Activated B cell treated with CpG ODN at 0.5 μM for 24 hours (primary cell): Measurements from ENCODE around the gene HIVEP2. TPM values are rescaled to one million over a fixed set of nuclear protein-coding genes. Genes with fewer than 3 reads are reported as not detected.
A peak's percentile ranks its signal among the peaks of the same experiment; 100 is the strongest.

Experiments used
- ATAC-seq: fragments of 200-7000 bp; cut with Tn5 transposase; one replicate; pipeline ENCODE4 v1.10.0; 2021; ENCODE audit warnings: low read depth, mild to moderate bottlenecking, moderate library complexity
- CTCF ChIA-PET: fragments of 350-600 bp; sonication (Branson Sonifier 250); formaldehyde crosslinking; loops from one replicate; lab custom pipeline; 2021; ENCODE audit warnings: antibody characterized with exemption; lab: Charles Lee
- POLR2A ChIA-PET: fragments of 350-600 bp; sonication (Branson Sonifier 250); formaldehyde crosslinking; loops from one replicate; lab custom pipeline; 2021; ENCODE audit warnings: antibody characterized with exemption; lab: Charles Lee
- DNase-seq: peaks from one replicate; pipeline ENCODE4 v3.0.0; 2022
- H3K27ac Mint-ChIP-seq: one replicate; pipeline ENCODE4 v1.8.0; 2020; ENCODE audit warnings: mixed read lengths
- H3K27me3 Mint-ChIP-seq: one replicate; pipeline ENCODE4 v1.8.0; 2021; ENCODE audit warnings: mixed read lengths
- H3K36me3 Mint-ChIP-seq: one replicate; pipeline ENCODE4 v1.8.0; 2021; ENCODE audit warnings: low read depth, mixed read lengths
- H3K4me1 Mint-ChIP-seq: one replicate; pipeline ENCODE4 v1.8.0; 2021; ENCODE audit warnings: mixed read lengths
- H3K4me3 Mint-ChIP-seq: one replicate; pipeline ENCODE4 v1.8.0; 2020; ENCODE audit warnings: mild to moderate bottlenecking, mixed read lengths
- H3K9me3 Mint-ChIP-seq: one replicate; pipeline ENCODE4 v1.8.0; 2020; ENCODE audit warnings: mixed read lengths
- CTCF ChIP-seq: fragments of 200-600 bp; IDR thresholded peaks from one replicate; pipeline ENCODE4 v1.8.0; 2022; ENCODE audit warnings: antibody characterized with exemption, mild to moderate bottlenecking
- intact Hi-C: fragments of 100-400 bp; cut with micrococcal nuclease; formaldehyde crosslinking; loops from one replicate; pipeline ENCODE4 v1.15.1; 2024
- total RNA-seq: library from RNA; stranded (reverse); gene quantifications from 2 replicates; pipeline ENCODE4 v1.2.3, GENCODE V29; 2022

The HIVEP2 gene
- total RNA-seq, 1 donor from 2014 or later: 25.4 TPM

- Mint-ChIP-seq H3K4me3 (no peak overlapping the region), H3K27ac (no peak overlapping the region), H3K4me1 (peaks cover 86% of the 10 kb centered on the region), H3K9me3 (no peaks in the 10 kb centered on the region), H3K27me3 (no peaks in the 10 kb centered on the region), H3K36me3 (peaks cover 4% of the 10 kb centered on the region)
- intact Hi-C loops: no loop called here
- ChIA-PET CTCF (no interaction called here), POLR2A (interaction anchor here (1.0 kb wide), 1 partner anchor 77 kb away, joined by 3 read pairs; no protein-coding TSS in a partner anchor)
- ATAC-seq (no peak), DNase-seq (no peak)
- TF ChIP-seq CTCF: no peak
These were observed 76.1 kb downstream of the HIVEP2 start for GRCh38 chr6:142868917-142869316.

GRCh38 chr6:142867988-142868812 is 76.8 kb downstream of the HIVEP2 start:
- Mint-ChIP-seq H3K27ac (peak overlapping the region; percentile 47), H3K36me3 (peaks cover 4% of the 10 kb centered on the region), H3K4me3 (peak overlapping the region; percentile 70), H3K27me3 (no peaks in the 10 kb centered on the region), H3K4me1 (peaks cover 85% of the 10 kb centered on the region), H3K9me3 (no peaks in the 10 kb centered on the region)
- TF ChIP-seq CTCF: no peak
- DNase-seq (no peak), ATAC-seq (peak; percentile 10)
- POLR2A ChIA-PET: interaction anchor here (0.7 to 1.0 kb wide), 2 partner anchors 15 to 78 kb away, joined by 3 read pairs; no protein-coding TSS in a partner anchor
- intact Hi-C loops: no loop called here
- CTCF ChIA-PET: no interaction called here

- intact Hi-C loops: no loop called here
- Mint-ChIP-seq H3K27ac (peak overlapping the region; percentile 56), H3K27me3 (no peaks in the 10 kb centered on the region), H3K4me3 (no peak overlapping the region), H3K36me3 (peaks cover 4% of the 10 kb centered on the region), H3K9me3 (no peaks in the 10 kb centered on the region), H3K4me1 (peaks cover 77% of the 10 kb centered on the region)
- ChIA-PET CTCF (no interaction called here), POLR2A (no interaction called here)
- ATAC-seq (no peak), DNase-seq (no peak)
- TF ChIP-seq CTCF: no peak
These were observed 77.6 kb downstream of the HIVEP2 start for GRCh38 chr6:142867355-142867801.

- H3K36me3 Mint-ChIP-seq: peaks cover 4% of the 10 kb centered on the region
- no peak for TF ChIP-seq CTCF
- peak overlapping the region; percentile 38 for H3K27ac Mint-ChIP-seq
- intact Hi-C loops: no loop called here
- ChIA-PET POLR2A (interaction anchor here (1.4 kb wide), 1 partner anchor 22 kb away, joined by 3 read pairs; no protein-coding TSS in a partner anchor), CTCF (no interaction called here)
- ATAC-seq (no peak), DNase-seq (no peak)
- no peaks in the 10 kb centered on the region for H3K27me3 Mint-ChIP-seq
- H3K4me3 Mint-ChIP-seq: no peak overlapping the region
- H3K4me1 Mint-ChIP-seq: peaks cover 74% of the 10 kb centered on the region
- no peaks in the 10 kb centered on the region for H3K9me3 Mint-ChIP-seq
These were observed 81.0 kb downstream of the HIVEP2 start for GRCh38 chr6:142863981-142864380.

- CTCF ChIA-PET: no interaction called here
- peaks cover 4% of the 10 kb centered on the region for H3K36me3 Mint-ChIP-seq
- intact Hi-C loops: loop anchor here (1.0 kb wide), 2 partner anchors 8 to 9 kb away; no protein-coding TSS in a partner anchor
- TF ChIP-seq CTCF: no peak
- DNase-seq (no peak), ATAC-seq (no peak)
- no peak overlapping the region for H3K27ac Mint-ChIP-seq
- H3K4me1 Mint-ChIP-seq: peaks cover 75% of the 10 kb centered on the region
- no peak overlapping the region for H3K4me3 Mint-ChIP-seq
- H3K27me3 Mint-ChIP-seq: no peaks in the 10 kb centered on the region
- no peaks in the 10 kb centered on the region for H3K9me3 Mint-ChIP-seq
- POLR2A ChIA-PET: no interaction called here
These were observed 83.3 kb downstream of the HIVEP2 start for GRCh38 chr6:142861711-142862110.
